ENCODE measurements around the gene ACTN2.

Gene ACTN2

GRCh38 chr1:236687273-236687672 is 974 bp downstream of the ACTN2 start:
- ChIA-PET CTCF (interaction anchor here (1.2 to 2.1 kb wide), 2 partner anchors 72 to 78 kb away, joined by 6 to 8 read pairs; no protein-coding TSS in a partner anchor), POLR2A (no interaction called here)
- H3K27ac ChIP-seq (ENCODE audit: extremely low read depth, low read depth, low read length): no peak overlapping the region
- no peaks in the 10 kb centered on the region for H3K36me3 ChIP-seq (ENCODE audit: control insufficient read depth in 2 of 2, insufficient read depth in 1 of 2, low read length in 2 of 2)
- no peak overlapping the region for H3K4me3 ChIP-seq (ENCODE audit: low read depth, low read length)
- no peaks in the 10 kb centered on the region for H3K9me3 ChIP-seq (ENCODE audit: control insufficient read depth, insufficient read depth, low read depth, low read length)
- H3K4me1 ChIP-seq (ENCODE audit: control insufficient read depth, insufficient read depth, low read length): peaks cover 6% of the 10 kb centered on the region
- TF ChIP-seq ZBTB48 (tag by site-specific recombination; IDR thresholded peaks at IDR 0.05) (no peak), ZNF843 (tag by site-specific recombination; IDR thresholded peaks at IDR 0.05) (no peak), ZNF19 (tag by site-specific recombination; IDR thresholded peaks at IDR 0.05; ENCODE audit: low read depth) (no peak), ZXDB (tag by site-specific recombination; IDR thresholded peaks at IDR 0.05) (no peak), ZNF433 (tag by site-specific recombination; IDR thresholded peaks at IDR 0.05; ENCODE audit: low read depth) (no peak), BCL6B (tag by site-specific recombination; IDR thresholded peaks at IDR 0.05) (no peak), ZNF621 (tag by site-specific recombination; IDR thresholded peaks at IDR 0.05) (no peak), ZNF132 (tag by site-specific recombination; IDR thresholded peaks at IDR 0.05; ENCODE audit: borderline replicate concordance) (no peak), ZIC2 (tag by site-specific recombination; IDR thresholded peaks at IDR 0.05) (peak; percentile 22; the same call in 1 of the 2 replicates), TRIM28 (IDR thresholded peaks at IDR 0.05; ENCODE audit: borderline replicate concordance, low read length) (no peak), ZNF624 (tag by site-specific recombination; IDR thresholded peaks at IDR 0.05) (no peak), SP2 (tag by site-specific recombination; IDR thresholded peaks at IDR 0.05) (peak; percentile 58), ZNF513 (tag by site-specific recombination; IDR thresholded peaks at IDR 0.05) (no peak), ZNF302 (tag by site-specific recombination; IDR thresholded peaks at IDR 0.05; ENCODE audit: low read depth) (no peak), ZNF561 (tag by site-specific recombination; IDR thresholded peaks at IDR 0.05; ENCODE audit: borderline replicate concordance) (0 out of 2 replicates have a peak, but pooled peaks have one; percentile 9), FEZF1 (tag by site-specific recombination; IDR thresholded peaks at IDR 0.05) (no peak), GLIS1 (tag by site-specific recombination; IDR thresholded peaks at IDR 0.05) (0 out of 2 replicates have a peak, but pooled peaks have one; percentile 17), ZFHX2 (tag by site-specific recombination; conservative IDR thresholded peaks at IDR 0.05) (no peak), ZNF223 (tag by site-specific recombination; IDR thresholded peaks at IDR 0.05) (no peak), ZNF549 (tag by site-specific recombination; IDR thresholded peaks at IDR 0.05) (no peak), PRDM1 (tag by site-specific recombination; IDR thresholded peaks at IDR 0.05) (no peak; the same call in 1 of the 2 replicates), ZNF426 (tag by site-specific recombination; IDR thresholded peaks at IDR 0.05) (no peak), WT1 (tag by site-specific recombination; IDR thresholded peaks at IDR 0.05) (0 out of 2 replicates have a peak, but pooled peaks have one; percentile 17), ZNF692 (tag by site-specific recombination; IDR thresholded peaks at IDR 0.05) (peak; percentile 47; the same call in 1 of the 2 replicates), ZNF701 (tag by site-specific recombination; IDR thresholded peaks at IDR 0.05) (no peak), ZNF292 (tag by site-specific recombination; IDR thresholded peaks at IDR 0.05; ENCODE audit: borderline replicate concordance, low read depth) (no peak), ZNF121 (tag by site-specific recombination; IDR thresholded peaks at IDR 0.05) (no peak), ZBTB10 (tag by site-specific recombination; IDR thresholded peaks at IDR 0.05) (no peak), ZNF335 (tag by site-specific recombination; conservative IDR thresholded peaks at IDR 0.05) (0 out of 2 replicates have a peak, but pooled peaks have one; percentile 62), ZNF138 (tag by site-specific recombination; IDR thresholded peaks at IDR 0.05; ENCODE audit: borderline replicate concordance) (no peak), ZNF324 (tag by site-specific recombination; IDR thresholded peaks at IDR 0.05) (no peak), ATF2 (tag by site-specific recombination; IDR thresholded peaks at IDR 0.05; ENCODE audit: low read depth) (no peak), SETDB1 (IDR thresholded peaks at IDR 0.05; ENCODE audit: insufficient read length, low read length) (no peak)
